Osteocyte (in vitro differentiated cells): ENCODE data around the gene CACNA1D. TPM values are rescaled to one million over a fixed set of nuclear protein-coding genes. Genes with fewer than 3 reads are reported as not detected.

Experiments
- DNase-seq: peaks from one replicate; pipeline ENCODE4 v3.0.0; 2021; ENCODE audit warnings: mixed read lengths; ENCODE audit not compliant: unreplicated experiment; ENCODE audit errors: extremely low spot score
- H3K27ac Mint-ChIP-seq: one replicate; pipeline ENCODE4 v1.8.0; 2021; ENCODE audit warnings: mild to moderate bottlenecking, mixed read lengths; ENCODE audit not compliant: unreplicated experiment
- H3K27me3 Mint-ChIP-seq: one replicate; pipeline ENCODE4 v1.8.0; 2021; ENCODE audit warnings: mixed read lengths; ENCODE audit not compliant: unreplicated experiment
- H3K36me3 Mint-ChIP-seq: one replicate; pipeline ENCODE4 v1.8.0; 2021; ENCODE audit warnings: mixed read lengths; ENCODE audit not compliant: unreplicated experiment
- H3K4me1 Mint-ChIP-seq: one replicate; pipeline ENCODE4 v1.8.0; 2021; ENCODE audit warnings: mixed read lengths; ENCODE audit not compliant: unreplicated experiment
- H3K4me3 Mint-ChIP-seq: one replicate; pipeline ENCODE4 v1.8.0; 2021; ENCODE audit warnings: mild to moderate bottlenecking, moderate library complexity, mixed read lengths; ENCODE audit not compliant: unreplicated experiment
- H3K9me3 Mint-ChIP-seq: one replicate; pipeline ENCODE4 v1.8.0; 2021; ENCODE audit warnings: mixed read lengths; ENCODE audit not compliant: unreplicated experiment
- CTCF ChIP-seq: fragments of 200-600 bp; sonication (generic); IDR thresholded peaks from 2 replicates; pipeline ENCODE4 v1.5.0; 2021; ENCODE audit warnings: antibody characterized with exemption, mild to moderate bottlenecking, moderate library complexity
- total RNA-seq: library from RNA; stranded (reverse); gene quantifications from 2 replicates; pipeline ENCODE4 v1.2.1, GENCODE V29; 2021

Gene CACNA1D
- total RNA-seq, 1 donor from 2014 or later, result 0.48 TPM

GRCh38 chr3:53726643-53727042, 232.2 kb downstream of the CACNA1D start:
- Mint-ChIP-seq H3K4me3 (no peak overlapping the region), H3K9me3 (no peaks in the 10 kb centered on the region), H3K36me3 (no peaks in the 10 kb centered on the region), H3K27ac (no peak overlapping the region), H3K27me3 (peaks cover 50% of the 10 kb centered on the region), H3K4me1 (no peaks in the 10 kb centered on the region)
- no peak for TF ChIP-seq CTCF
- DNase-seq, result no peak

GRCh38 chr3:53728606-53729005, 234.2 kb downstream of the CACNA1D start:
- Mint-ChIP-seq H3K9me3 (no peaks in the 10 kb centered on the region), H3K4me3 (no peak overlapping the region)

GRCh38 chr3:53729159-53729558, 234.7 kb downstream of the CACNA1D start:
- H3K27me3 Mint-ChIP-seq, result peaks cover 41% of the 10 kb centered on the region
- no peaks in the 10 kb centered on the region for H3K36me3 Mint-ChIP-seq
- no peaks in the 10 kb centered on the region for H3K4me1 Mint-ChIP-seq
- no peaks in the 10 kb centered on the region for H3K9me3 Mint-ChIP-seq
- no peak for DNase-seq
- H3K27ac Mint-ChIP-seq, result no peak overlapping the region
- no peak for TF ChIP-seq CTCF
- no peak overlapping the region for H3K4me3 Mint-ChIP-seq

More at GRCh38 chr3:53728606-53729005, 234.2 kb downstream of the CACNA1D start:
- Mint-ChIP-seq H3K4me1 (no peaks in the 10 kb centered on the region), H3K36me3 (no peaks in the 10 kb centered on the region), H3K27ac (no peak overlapping the region), H3K27me3 (peaks cover 47% of the 10 kb centered on the region)
- no peak for DNase-seq
- no peak for TF ChIP-seq CTCF

GRCh38 chr3:53729618-53730017, 235.2 kb downstream of the CACNA1D start:
- peak; percentile 26 for TF ChIP-seq CTCF
- Mint-ChIP-seq H3K36me3 (no peaks in the 10 kb centered on the region), H3K9me3 (no peaks in the 10 kb centered on the region), H3K4me3 (no peak overlapping the region), H3K4me1 (no peaks in the 10 kb centered on the region), H3K27me3 (peaks cover 40% of the 10 kb centered on the region), H3K27ac (no peak overlapping the region)
- no peak for DNase-seq

GRCh38 chr3:53730576-53730975, 236.2 kb downstream of the CACNA1D start:
- no peak for DNase-seq
- Mint-ChIP-seq H3K36me3 (no peaks in the 10 kb centered on the region), H3K4me3 (no peak overlapping the region), H3K27ac (no peak overlapping the region), H3K9me3 (no peaks in the 10 kb centered on the region), H3K4me1 (no peaks in the 10 kb centered on the region), H3K27me3 (peaks cover 32% of the 10 kb centered on the region)
- no peak for TF ChIP-seq CTCF
